Measurements from ENCODE around the gene ANKDD1A.

ANKDD1A gene

GRCh38 chr15:64969401-64969800 lies 57.7 kb downstream of the ANKDD1A start:
- DNase-seq (ENCODE audit: low spot score), result no peak

GRCh38 chr15:64970698-64971097 lies 59.0 kb downstream of the ANKDD1A start:
- DNase-seq (ENCODE audit: low spot score), result no peak

GRCh38 chr15:64975390-64975789 lies 63.7 kb downstream of the ANKDD1A start:
- no peak for DNase-seq (ENCODE audit: low spot score)

GRCh38 chr15:64979252-64979710 lies 67.6 kb downstream of the ANKDD1A start:
- DNase-seq (ENCODE audit: low spot score), result no peak

GRCh38 chr15:64981812-64982431 lies 70.2 kb downstream of the ANKDD1A start:
- DNase-seq (ENCODE audit: low spot score), result no peak

- no peak for DNase-seq (ENCODE audit: low spot score)
Observed at GRCh38 chr15:64982472-64982871, 70.8 kb downstream of the ANKDD1A start.

- peak; percentile 67 for DNase-seq (ENCODE audit: low spot score)
Observed at GRCh38 chr15:64985366-64986033, 73.8 kb downstream of the ANKDD1A start.

- DNase-seq (ENCODE audit: low spot score), result no peak
Observed at GRCh38 chr15:64987136-64987535, 75.4 kb downstream of the ANKDD1A start.

GRCh38 chr15:64989416-64990167 lies 77.9 kb downstream of the ANKDD1A start, which contains the start of gene SPG21:
Gene SPG21 (minus strand): TSS chr15:64989914. CDS start chr15:64983569, 6,345 bp downstream.
- peak; percentile 88 for DNase-seq (ENCODE audit: low spot score)

GRCh38 chr15:64990168-64990470 lies 78.4 kb downstream of the ANKDD1A start:
- no peak for DNase-seq (ENCODE audit: low spot score)

GRCh38 chr15:64991536-64992135 lies 79.9 kb downstream of the ANKDD1A start:
- DNase-seq (ENCODE audit: low spot score), result no peak

- no peak for DNase-seq (ENCODE audit: low spot score)
Observed at GRCh38 chr15:64993290-64993689, 81.6 kb downstream of the ANKDD1A start.

- DNase-seq (ENCODE audit: low spot score), result no peak
Observed at GRCh38 chr15:64997066-64997465, 85.4 kb downstream of the ANKDD1A start.

GRCh38 chr15:64997745-64998375 lies 86.2 kb downstream of the ANKDD1A start:
- DNase-seq (ENCODE audit: low spot score), result no peak

- no peak for DNase-seq (ENCODE audit: low spot score)
Observed at GRCh38 chr15:65004993-65005392, 93.3 kb downstream of the ANKDD1A start.

- no peak for DNase-seq (ENCODE audit: low spot score)
Observed at GRCh38 chr15:65006876-65007275, 95.2 kb downstream of the ANKDD1A start.

All from kidney capillary endothelial cell (primary cell).